ENCODE results near the gene PLK4.

- TF ChIP-seq USF2 (IDR thresholded peaks at IDR 0.05; ENCODE audit: low read depth, low read length), result no peak
- TF ChIP-seq, protein P1, sequence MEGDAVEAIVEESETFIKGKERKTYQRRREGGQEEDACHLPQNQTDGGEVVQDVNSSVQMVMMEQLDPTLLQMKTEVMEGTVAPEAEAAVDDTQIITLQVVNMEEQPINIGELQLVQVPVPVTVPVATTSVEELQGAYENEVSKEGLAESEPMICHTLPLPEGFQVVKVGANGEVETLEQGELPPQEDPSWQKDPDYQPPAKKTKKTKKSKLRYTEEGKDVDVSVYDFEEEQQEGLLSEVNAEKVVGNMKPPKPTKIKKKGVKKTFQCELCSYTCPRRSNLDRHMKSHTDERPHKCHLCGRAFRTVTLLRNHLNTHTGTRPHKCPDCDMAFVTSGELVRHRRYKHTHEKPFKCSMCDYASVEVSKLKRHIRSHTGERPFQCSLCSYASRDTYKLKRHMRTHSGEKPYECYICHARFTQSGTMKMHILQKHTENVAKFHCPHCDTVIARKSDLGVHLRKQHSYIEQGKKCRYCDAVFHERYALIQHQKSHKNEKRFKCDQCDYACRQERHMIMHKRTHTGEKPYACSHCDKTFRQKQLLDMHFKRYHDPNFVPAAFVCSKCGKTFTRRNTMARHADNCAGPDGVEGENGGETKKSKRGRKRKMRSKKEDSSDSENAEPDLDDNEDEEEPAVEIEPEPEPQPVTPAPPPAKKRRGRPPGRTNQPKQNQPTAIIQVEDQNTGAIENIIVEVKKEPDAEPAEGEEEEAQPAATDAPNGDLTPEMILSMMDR (conservative IDR thresholded peaks at IDR 0.05; ENCODE audit: low read depth, low read length), result no peak
- no peak for TF ChIP-seq POLR2A (IDR thresholded peaks at IDR 0.05; ENCODE audit: low read depth, low read length)
Observed at GRCh38 chr4:127852661-127853060, 28.0 kb upstream of the PLK4 start.
